GM12878 (cell line): ENCODE data around the gene SASH1. TPM values are rescaled to one million over a fixed set of nuclear protein-coding genes. Genes with fewer than 3 reads are reported as not detected.

ENCODE experiments used
- ATAC-seq: fragments of 200-7000 bp; cut with Tn5 transposase; 3 replicates; pipeline ENCODE4 v1.9.1; 2020; ENCODE audit warnings: mild to moderate bottlenecking, moderate library complexity
- BruUV-seq: library from RNA; stranded (reverse); fragments of 400-500 nt; replicated peaks from 2 replicates; lab custom pipeline; 2021; lab: Mats Ljungman, UMichigan
- CTCF ChIA-PET: fragments of 300-600 bp; sonication (Branson Sonifier 250); formaldehyde crosslinking; extraction: SDS; loops from one replicate; lab custom pipeline; 2021; ENCODE audit warnings: inconsistent platforms; lab: Yijun Ruan, JAX
- POLR2A ChIA-PET: fragments of 350-600 bp; formaldehyde crosslinking; extraction: SDS; loops from one replicate; lab custom pipeline; 2021; ENCODE audit warnings: inconsistent platforms; lab: Charles Lee
- RAD21 ChIA-PET: fragments of 300-600 bp; sonication (Branson Sonifier 250); formaldehyde crosslinking; loops from one replicate; lab custom pipeline; 2023; ENCODE audit warnings: antibody characterized with exemption; ENCODE audit not compliant: unreplicated experiment; lab: Charles Lee
- SMC1A ChIA-PET: fragments of 300-600 bp; sonication (Branson Sonifier 250); formaldehyde crosslinking; loops from one replicate; lab custom pipeline; 2023; ENCODE audit not compliant: unreplicated experiment, uncharacterized antibody; lab: Charles Lee
- DNase-seq: peaks from one replicate; pipeline ENCODE4 v3.0.0-alpha.2; 2011; ENCODE audit warnings: low read depth, low spot score
- FAIRE-seq: peaks from 3 replicates; lab custom pipeline; 2011; peaks lifted over from hg19 to GRCh38; lab: Jason Lieb, UNC
- H2AFZ ChIP-seq: 2 replicates; pipeline ENCODE4 v1.6.0; 2011; ENCODE audit warnings: low read depth, low read length, control low read depth; ENCODE audit not compliant: control insufficient read depth
- H3K27ac ChIP-seq: 2 replicates; pipeline ENCODE4 v1.5.1; 2011; ENCODE audit warnings: control low read depth; ENCODE audit not compliant: control insufficient read depth, insufficient read depth
- H3K27me3 ChIP-seq, 2 experiments: replicated peaks in 1 of 2; 2 replicates each; pipeline versions ENCODE4 v1.6.0 to v1.6.1; 2011; ENCODE audit warnings: low read length in 1 of 2; ENCODE audit not compliant: control insufficient read depth in 2 of 2, insufficient read depth in 2 of 2
- H3K36me3 ChIP-seq, 2 experiments: 2 replicates each; pipeline ENCODE4 v1.5.1; 2011; ENCODE audit warnings: low read length in 1 of 2; ENCODE audit not compliant: control insufficient read depth in 2 of 2, insufficient read depth in 2 of 2
- H3K4me1 ChIP-seq: 2 replicates; pipeline ENCODE4 v1.6.1; 2011; ENCODE audit warnings: mild to moderate bottlenecking, low read length, moderate library complexity, mixed read lengths; ENCODE audit not compliant: control insufficient read depth, insufficient read depth
- H3K4me2 ChIP-seq: 2 replicates; pipeline ENCODE4 v1.6.0; 2011; ENCODE audit warnings: control low read depth; ENCODE audit not compliant: control insufficient read depth, insufficient read depth
- H3K4me3 ChIP-seq: fragments of 200-600 bp; sonication (generic); 2 replicates; pipeline ENCODE4 v1.5.1; 2016
- H3K79me2 ChIP-seq: 2 replicates; pipeline ENCODE4 v1.6.0; 2011; ENCODE audit warnings: low read length; ENCODE audit not compliant: control insufficient read depth, insufficient read depth
- H3K9ac ChIP-seq: 2 replicates; pipeline ENCODE4 v1.8.0; 2011; ENCODE audit warnings: low read length, control low read depth, mixed read lengths; ENCODE audit not compliant: control insufficient read depth, insufficient read depth
- H3K9me3 ChIP-seq: replicated peaks from 3 replicates; pipeline ENCODE4 v1.5.1; 2011; ENCODE audit warnings: mild to moderate bottlenecking, low read length; ENCODE audit not compliant: control insufficient read depth, insufficient read depth
- H4K20me1 ChIP-seq: 2 replicates; pipeline ENCODE4 v1.6.0; 2011; ENCODE audit not compliant: control insufficient read depth, insufficient read depth
- BHLHE40 ChIP-seq, 2 experiments: fragments of 450-650 bp in 1 of 2; IDR thresholded peaks; 2 replicates each; pipeline ENCODE4 v1.6.1; 2011 to 2017; ENCODE audit warnings: low read depth in 2 of 2, borderline replicate concordance in 1 of 2, improper control_type of control experiment in 1 of 2, low read length in 1 of 2, mild to moderate bottlenecking in 1 of 2
- EZH2 ChIP-seq: IDR thresholded peaks from 2 replicates; pipeline ENCODE4 v1.6.1; 2012; ENCODE audit warnings: low read depth, mild to moderate bottlenecking, control low read depth, inconsistent platforms, low read length, borderline replicate concordance; ENCODE audit not compliant: control insufficient read depth
- KDM1A ChIP-seq: fragments of 200-600 bp; sonication (generic); IDR thresholded peaks from 2 replicates; pipeline ENCODE4 v1.6.1; 2016; ENCODE audit warnings: borderline replicate concordance
- KLF5 ChIP-seq: fragments of 450-650 bp; IDR thresholded peaks from 2 replicates; pipeline ENCODE4 v1.6.1; 2014; ENCODE audit warnings: mild to moderate bottlenecking; ENCODE audit not compliant: partially characterized antibody
- LARP7 ChIP-seq: fragments of 450-650 bp; IDR thresholded peaks from 2 replicates; pipeline ENCODE4 v1.6.1; 2017; ENCODE audit warnings: mild to moderate bottlenecking
- MTA3 ChIP-seq: IDR thresholded peaks from 2 replicates; pipeline ENCODE4 v1.6.1; 2012; ENCODE audit warnings: low read length, inconsistent platforms, borderline replicate concordance
- SIN3A ChIP-seq: IDR thresholded peaks from 2 replicates; pipeline ENCODE4 v1.6.1; 2012; ENCODE audit warnings: low read depth, low read length, improper control_type of control experiment
- WGBS: methylation state at CpG from one replicate; pipeline ENCODE4 v1.1.6; 2016; ENCODE audit warnings: low lambda C conversion rate; ENCODE audit not compliant: insufficient replicate concordance, insufficient coverage; ENCODE audit errors: missing lambda C conversion rate; 5-methylcytosine and 5-hydroxymethylcytosine counted together
- in situ Hi-C: fragments of 300-500 bp; cut with MboI; formaldehyde crosslinking; loops from 9 replicates; pipeline ENCODE4 v1.14.3; 2018; ENCODE audit warnings: mixed read lengths
- intact Hi-C: fragments of 100-400 bp; cut with micrococcal nuclease; formaldehyde crosslinking; loops from one replicate; pipeline ENCODE4 v1.14.2; 2022; ENCODE audit not compliant: unreplicated experiment
- polyA plus RNA-seq, 11 experiments: library from polyadenylated mRNA; depleted of rRNA in 4 of 11; unstranded in 6 of 11; stranded (reverse) in 5 of 11; fragments of >200 nt; fragmentation: Nextera tagmentation in 4 of 11; fragmentation: Illumina TruSeq in 1 of 11; extraction: Ambion mirVana in 4 of 11; extraction: Trizol in 1 of 11; gene quantifications; 1 replicate in 1 of 11; 2 replicates in 10 of 11; pipeline versions ENCODE4 v1.2.1 to v1.2.3, GENCODE V29; 2011 to 2016; ENCODE audit warnings: inconsistent platforms in 2 of 11, missing spikeins in 2 of 11, low read depth in 1 of 11
- total RNA-seq, 4 experiments: library from RNA; depleted of rRNA in 3 of 4; stranded (reverse); fragments of >200 nt in 3 of 4; fragmentation: Illumina TruSeq in 1 of 4; extraction: Trizol in 1 of 4; gene quantifications; 2 replicates each; pipeline versions ENCODE4 v1.2.1 to v1.2.3, GENCODE V29; 2013 to 2021
- TF ChIP-seq, protein P1 (sequence below): IDR thresholded peaks from 2 replicates; pipeline ENCODE4 v1.6.1; 2012; ENCODE audit warnings: improper control_type of control experiment, low read depth, low read length; ENCODE audit not compliant: insufficient replicate concordance
- TF ChIP-seq, protein P2 (sequence below): fragments of 450-650 bp; IDR thresholded peaks from 2 replicates; pipeline ENCODE4 v1.6.1; 2017; ENCODE audit warnings: mild to moderate bottlenecking, moderate library complexity
- TF ChIP-seq, protein P3 (sequence below): fragments of 150-350 bp; IDR thresholded peaks from 2 replicates; pipeline ENCODE4 v1.6.1; 2014; ENCODE audit warnings: mild to moderate bottlenecking, low read depth, low read length
- TF ChIP-seq, protein P4 (sequence below): fragments of 450-650 bp; IDR thresholded peaks from 2 replicates; pipeline ENCODE4 v1.6.1; 2017; ENCODE audit warnings: borderline replicate concordance

The SASH1 gene
- total and polyA plus RNA-seq, 10 of the 15 experiments (the other 5 are each of a cell fraction or from before 2014, with no cell fraction given), result 0.01 to 0.73 (median 0.14) TPM; not detected in 4

DNA sequence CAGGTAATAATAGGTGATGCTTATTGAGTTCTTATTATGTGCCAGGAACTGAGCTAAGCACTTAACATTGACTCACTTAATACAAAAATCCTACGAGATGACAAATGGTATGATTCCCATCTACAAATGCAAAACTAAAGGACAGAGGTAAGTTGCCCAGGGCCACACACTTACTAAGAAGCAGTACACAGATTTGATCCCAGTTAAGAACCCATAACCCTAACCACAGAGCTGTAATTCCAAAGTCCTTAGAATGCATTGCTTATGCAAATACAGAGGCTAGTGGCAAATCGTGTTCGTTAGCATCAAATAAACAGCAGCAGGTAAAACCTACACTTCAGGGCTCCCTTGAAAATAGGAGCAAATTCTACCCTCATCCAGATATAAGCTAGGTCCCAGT lies 104.0 kb downstream of the SASH1 start:
- 0% methylated on average over 3 of the region's 3 CpGs for WGBS
- intact Hi-C loops (no loop called here), in situ Hi-C loops (no loop called here)
- TF ChIP-seq, protein P1, sequence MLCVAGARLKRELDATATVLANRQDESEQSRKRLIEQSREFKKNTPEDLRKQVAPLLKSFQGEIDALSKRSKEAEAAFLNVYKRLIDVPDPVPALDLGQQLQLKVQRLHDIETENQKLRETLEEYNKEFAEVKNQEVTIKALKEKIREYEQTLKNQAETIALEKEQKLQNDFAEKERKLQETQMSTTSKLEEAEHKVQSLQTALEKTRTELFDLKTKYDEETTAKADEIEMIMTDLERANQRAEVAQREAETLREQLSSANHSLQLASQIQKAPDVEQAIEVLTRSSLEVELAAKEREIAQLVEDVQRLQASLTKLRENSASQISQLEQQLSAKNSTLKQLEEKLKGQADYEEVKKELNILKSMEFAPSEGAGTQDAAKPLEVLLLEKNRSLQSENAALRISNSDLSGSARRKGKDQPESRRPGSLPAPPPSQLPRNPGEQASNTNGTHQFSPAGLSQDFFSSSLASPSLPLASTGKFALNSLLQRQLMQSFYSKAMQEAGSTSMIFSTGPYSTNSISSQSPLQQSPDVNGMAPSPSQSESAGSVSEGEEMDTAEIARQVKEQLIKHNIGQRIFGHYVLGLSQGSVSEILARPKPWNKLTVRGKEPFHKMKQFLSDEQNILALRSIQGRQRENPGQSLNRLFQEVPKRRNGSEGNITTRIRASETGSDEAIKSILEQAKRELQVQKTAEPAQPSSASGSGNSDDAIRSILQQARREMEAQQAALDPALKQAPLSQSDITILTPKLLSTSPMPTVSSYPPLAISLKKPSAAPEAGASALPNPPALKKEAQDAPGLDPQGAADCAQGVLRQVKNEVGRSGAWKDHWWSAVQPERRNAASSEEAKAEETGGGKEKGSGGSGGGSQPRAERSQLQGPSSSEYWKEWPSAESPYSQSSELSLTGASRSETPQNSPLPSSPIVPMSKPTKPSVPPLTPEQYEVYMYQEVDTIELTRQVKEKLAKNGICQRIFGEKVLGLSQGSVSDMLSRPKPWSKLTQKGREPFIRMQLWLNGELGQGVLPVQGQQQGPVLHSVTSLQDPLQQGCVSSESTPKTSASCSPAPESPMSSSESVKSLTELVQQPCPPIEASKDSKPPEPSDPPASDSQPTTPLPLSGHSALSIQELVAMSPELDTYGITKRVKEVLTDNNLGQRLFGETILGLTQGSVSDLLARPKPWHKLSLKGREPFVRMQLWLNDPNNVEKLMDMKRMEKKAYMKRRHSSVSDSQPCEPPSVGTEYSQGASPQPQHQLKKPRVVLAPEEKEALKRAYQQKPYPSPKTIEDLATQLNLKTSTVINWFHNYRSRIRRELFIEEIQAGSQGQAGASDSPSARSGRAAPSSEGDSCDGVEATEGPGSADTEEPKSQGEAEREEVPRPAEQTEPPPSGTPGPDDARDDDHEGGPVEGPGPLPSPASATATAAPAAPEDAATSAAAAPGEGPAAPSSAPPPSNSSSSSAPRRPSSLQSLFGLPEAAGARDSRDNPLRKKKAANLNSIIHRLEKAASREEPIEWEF, result no peak
- TF ChIP-seq MTA3, result no peak
- no peak for TF ChIP-seq EZH2
- no peak for TF ChIP-seq BHLHE40 (IDR thresholded peaks at IDR 0.05; ENCODE audit: borderline replicate concordance in 1 of 2, low read depth in 2 of 2, low read length in 1 of 2)
- TF ChIP-seq SIN3A, result no peak
- TF ChIP-seq, protein P2, sequence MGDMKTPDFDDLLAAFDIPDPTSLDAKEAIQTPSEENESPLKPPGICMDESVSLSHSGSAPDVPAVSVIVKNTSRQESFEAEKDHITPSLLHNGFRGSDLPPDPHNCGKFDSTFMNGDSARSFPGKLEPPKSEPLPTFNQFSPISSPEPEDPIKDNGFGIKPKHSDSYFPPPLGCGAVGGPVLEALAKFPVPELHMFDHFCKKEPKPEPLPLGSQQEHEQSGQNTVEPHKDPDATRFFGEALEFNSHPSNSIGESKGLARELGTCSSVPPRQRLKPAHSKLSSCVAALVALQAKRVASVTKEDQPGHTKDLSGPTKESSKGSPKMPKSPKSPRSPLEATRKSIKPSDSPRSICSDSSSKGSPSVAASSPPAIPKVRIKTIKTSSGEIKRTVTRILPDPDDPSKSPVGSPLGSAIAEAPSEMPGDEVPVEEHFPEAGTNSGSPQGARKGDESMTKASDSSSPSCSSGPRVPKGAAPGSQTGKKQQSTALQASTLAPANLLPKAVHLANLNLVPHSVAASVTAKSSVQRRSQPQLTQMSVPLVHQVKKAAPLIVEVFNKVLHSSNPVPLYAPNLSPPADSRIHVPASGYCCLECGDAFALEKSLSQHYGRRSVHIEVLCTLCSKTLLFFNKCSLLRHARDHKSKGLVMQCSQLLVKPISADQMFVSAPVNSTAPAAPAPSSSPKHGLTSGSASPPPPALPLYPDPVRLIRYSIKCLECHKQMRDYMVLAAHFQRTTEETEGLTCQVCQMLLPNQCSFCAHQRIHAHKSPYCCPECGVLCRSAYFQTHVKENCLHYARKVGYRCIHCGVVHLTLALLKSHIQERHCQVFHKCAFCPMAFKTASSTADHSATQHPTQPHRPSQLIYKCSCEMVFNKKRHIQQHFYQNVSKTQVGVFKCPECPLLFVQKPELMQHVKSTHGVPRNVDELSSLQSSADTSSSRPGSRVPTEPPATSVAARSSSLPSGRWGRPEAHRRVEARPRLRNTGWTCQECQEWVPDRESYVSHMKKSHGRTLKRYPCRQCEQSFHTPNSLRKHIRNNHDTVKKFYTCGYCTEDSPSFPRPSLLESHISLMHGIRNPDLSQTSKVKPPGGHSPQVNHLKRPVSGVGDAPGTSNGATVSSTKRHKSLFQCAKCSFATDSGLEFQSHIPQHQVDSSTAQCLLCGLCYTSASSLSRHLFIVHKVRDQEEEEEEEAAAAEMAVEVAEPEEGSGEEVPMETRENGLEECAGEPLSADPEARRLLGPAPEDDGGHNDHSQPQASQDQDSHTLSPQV, result no peak
- TF ChIP-seq, protein P3, sequence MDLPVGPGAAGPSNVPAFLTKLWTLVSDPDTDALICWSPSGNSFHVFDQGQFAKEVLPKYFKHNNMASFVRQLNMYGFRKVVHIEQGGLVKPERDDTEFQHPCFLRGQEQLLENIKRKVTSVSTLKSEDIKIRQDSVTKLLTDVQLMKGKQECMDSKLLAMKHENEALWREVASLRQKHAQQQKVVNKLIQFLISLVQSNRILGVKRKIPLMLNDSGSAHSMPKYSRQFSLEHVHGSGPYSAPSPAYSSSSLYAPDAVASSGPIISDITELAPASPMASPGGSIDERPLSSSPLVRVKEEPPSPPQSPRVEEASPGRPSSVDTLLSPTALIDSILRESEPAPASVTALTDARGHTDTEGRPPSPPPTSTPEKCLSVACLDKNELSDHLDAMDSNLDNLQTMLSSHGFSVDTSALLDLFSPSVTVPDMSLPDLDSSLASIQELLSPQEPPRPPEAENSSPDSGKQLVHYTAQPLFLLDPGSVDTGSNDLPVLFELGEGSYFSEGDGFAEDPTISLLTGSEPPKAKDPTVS, result no peak
- TF ChIP-seq KLF5, result no peak
- TF ChIP-seq LARP7, result no peak
- TF ChIP-seq, protein P4, sequence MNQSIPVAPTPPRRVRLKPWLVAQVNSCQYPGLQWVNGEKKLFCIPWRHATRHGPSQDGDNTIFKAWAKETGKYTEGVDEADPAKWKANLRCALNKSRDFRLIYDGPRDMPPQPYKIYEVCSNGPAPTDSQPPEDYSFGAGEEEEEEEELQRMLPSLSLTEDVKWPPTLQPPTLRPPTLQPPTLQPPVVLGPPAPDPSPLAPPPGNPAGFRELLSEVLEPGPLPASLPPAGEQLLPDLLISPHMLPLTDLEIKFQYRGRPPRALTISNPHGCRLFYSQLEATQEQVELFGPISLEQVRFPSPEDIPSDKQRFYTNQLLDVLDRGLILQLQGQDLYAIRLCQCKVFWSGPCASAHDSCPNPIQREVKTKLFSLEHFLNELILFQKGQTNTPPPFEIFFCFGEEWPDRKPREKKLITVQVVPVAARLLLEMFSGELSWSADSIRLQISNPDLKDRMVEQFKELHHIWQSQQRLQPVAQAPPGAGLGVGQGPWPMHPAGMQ, result no peak
- TF ChIP-seq KDM1A, result no peak

More for the DNA sequence above, 104.0 kb downstream of the SASH1 start:
- Histone ChIP-seq H3K4me1 (no peaks in the 10 kb centered on the region), H3K9ac (no peak overlapping the region), H3K4me3 (no peak overlapping the region), H2AFZ (no peak overlapping the region), H4K20me1 (no peaks in the 10 kb centered on the region), H3K27ac (no peak overlapping the region), H3K4me2 (no peak overlapping the region), H3K9me3 (no peaks in the 10 kb centered on the region), H3K36me3 (no peaks in the 10 kb centered on the region), H3K27me3 (no peaks in the 10 kb centered on the region; a peak in 2 of 4 replicates), H3K79me2 (no peaks in the 10 kb centered on the region)
- ATAC-seq, result no peak
- FAIRE-seq, result no peak
- ChIA-PET SMC1A (no interaction called here), POLR2A (no interaction called here), RAD21 (no interaction called here), CTCF (no interaction called here)
- no peak for DNase-seq
- BruUV-seq, result no TSS peak
